HG02981 (cell line): ENCODE results near the gene FRYL.
"Not testable (repeated sequence)": the region's sequence is repeated elsewhere in the genome, so short reads cannot be mapped to it uniquely, and the experiment has no call there.

ENCODE experiments used
- ATAC-seq: cut with Tn5 transposase; IDR thresholded peaks from one replicate; pipeline ENCODE4 v1.9.1; 2021; ENCODE audit warnings: mild to moderate bottlenecking, moderate library complexity; ENCODE audit not compliant: unreplicated experiment

The FRYL gene

DNA sequence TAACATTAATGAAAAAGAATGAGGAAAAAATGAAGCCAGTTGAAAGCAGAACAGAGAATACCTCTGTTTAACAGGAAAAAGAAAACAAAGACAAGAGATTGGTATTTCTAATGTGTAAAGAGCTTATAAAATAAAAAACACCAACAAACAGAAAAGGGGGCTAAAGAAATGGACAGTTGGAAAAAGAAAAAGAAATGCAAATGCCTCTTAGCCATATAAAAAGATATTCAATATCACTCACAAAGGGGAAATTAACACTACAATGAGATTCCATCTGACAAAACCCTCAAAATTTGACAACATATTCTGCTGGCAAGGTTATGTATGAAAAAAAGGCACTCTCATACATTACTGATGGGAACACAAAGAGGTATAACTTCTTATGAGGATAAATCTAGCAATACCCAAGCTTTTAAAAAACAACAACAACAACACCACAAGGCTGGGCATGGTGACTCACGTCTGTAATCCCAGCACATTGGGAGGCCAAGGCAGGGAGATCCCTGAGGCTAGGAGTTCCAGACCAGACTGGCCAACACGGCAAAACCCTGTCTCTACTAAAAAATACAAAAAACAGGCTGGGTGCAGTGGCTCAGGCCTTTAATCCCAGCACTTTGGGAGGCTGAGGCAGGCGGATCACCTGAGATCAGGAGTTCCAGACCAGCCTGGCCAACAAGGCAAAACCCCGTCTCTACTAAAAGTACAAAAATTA lies 75.8 kb downstream of the FRYL start:
- no peak for ATAC-seq

- ATAC-seq = peak; percentile 5
Observed at GRCh38 chr4:48699475-48699874, 80.6 kb downstream of the FRYL start.

- no peak for ATAC-seq
Observed at GRCh38 chr4:48698029-48698971, 81.8 kb downstream of the FRYL start.

DNA sequence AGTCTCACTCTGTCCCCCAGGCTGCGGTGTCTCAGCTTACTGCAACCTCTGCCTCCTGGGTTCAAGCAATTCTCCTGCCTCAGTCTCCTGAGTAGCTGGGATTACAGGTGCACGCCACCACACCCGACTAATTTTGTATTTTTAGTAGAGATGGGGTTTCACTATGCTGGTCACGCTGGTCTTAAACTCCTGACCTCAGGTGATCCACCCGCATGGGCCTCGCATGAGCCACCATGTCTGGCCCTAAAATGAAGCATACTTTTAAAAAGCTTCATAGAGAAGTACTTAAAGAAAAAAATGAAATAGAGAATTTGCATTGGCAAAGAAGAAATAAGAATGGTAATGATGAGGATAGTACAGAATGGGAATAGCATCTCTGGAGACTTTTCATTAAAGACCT lies 82.6 kb downstream of the FRYL start:
- not testable (repeated sequence) for ATAC-seq

- no peak for ATAC-seq
Observed at GRCh38 chr4:48694824-48695223, 85.3 kb downstream of the FRYL start.

DNA sequence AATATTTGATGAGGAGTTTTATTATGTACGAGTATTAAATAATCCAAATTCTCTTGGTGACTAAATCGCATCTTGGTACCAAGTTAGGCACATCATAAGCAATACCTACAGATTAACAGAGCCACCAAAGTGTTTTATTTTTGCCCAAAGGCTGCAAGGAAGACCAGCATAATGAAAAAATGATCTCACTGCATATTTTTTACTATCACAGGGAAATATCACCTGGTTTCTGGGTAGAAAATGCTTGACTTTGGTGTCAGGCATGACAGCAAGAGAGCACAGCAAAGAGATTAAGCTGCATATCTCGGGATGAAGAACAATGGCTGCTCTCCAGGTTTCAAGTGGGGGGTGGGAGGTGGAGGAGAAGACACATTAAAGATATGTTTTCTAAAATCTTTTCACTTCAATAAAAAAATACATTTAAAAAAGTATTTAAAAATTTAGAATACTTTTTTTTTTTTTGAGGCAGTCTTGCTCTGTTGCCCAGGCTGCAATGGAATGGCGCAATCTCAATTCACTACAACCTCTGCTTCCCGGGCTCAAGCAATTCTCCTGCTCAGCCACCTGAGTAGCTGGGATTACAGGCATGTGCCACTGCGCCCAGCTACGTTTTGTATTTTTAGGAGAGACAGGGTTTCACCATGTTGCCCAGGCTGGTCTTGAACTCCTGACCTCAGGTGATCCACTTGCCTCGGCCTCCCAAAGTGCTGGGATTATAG lies 86.1 kb downstream of the FRYL start:
- no peak for ATAC-seq

DNA sequence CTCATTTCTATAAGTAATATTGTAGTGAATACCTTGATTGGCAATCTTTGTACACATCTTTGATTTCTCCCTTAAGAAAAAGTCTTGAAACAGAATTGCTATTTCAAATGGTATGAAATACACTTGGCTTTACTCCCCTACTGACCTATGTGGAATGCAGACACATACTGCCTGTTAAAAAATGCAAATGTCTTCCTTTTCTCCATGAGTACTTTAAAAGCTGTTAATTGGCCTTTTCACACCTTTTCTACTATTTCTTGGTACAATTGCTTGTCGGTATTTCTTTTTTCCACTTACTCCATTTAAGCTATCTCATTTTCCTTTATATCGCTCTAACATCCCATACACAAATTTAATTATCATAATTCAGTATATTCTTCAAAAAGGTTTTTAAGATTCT lies 87.2 kb downstream of the FRYL start:
- no peak for ATAC-seq

GRCh38 chr4:48692044-48692443 lies 88.0 kb downstream of the FRYL start:
- no peak for ATAC-seq

- ATAC-seq = no peak
Observed at GRCh38 chr4:48688953-48689352, 91.1 kb downstream of the FRYL start.

DNA sequence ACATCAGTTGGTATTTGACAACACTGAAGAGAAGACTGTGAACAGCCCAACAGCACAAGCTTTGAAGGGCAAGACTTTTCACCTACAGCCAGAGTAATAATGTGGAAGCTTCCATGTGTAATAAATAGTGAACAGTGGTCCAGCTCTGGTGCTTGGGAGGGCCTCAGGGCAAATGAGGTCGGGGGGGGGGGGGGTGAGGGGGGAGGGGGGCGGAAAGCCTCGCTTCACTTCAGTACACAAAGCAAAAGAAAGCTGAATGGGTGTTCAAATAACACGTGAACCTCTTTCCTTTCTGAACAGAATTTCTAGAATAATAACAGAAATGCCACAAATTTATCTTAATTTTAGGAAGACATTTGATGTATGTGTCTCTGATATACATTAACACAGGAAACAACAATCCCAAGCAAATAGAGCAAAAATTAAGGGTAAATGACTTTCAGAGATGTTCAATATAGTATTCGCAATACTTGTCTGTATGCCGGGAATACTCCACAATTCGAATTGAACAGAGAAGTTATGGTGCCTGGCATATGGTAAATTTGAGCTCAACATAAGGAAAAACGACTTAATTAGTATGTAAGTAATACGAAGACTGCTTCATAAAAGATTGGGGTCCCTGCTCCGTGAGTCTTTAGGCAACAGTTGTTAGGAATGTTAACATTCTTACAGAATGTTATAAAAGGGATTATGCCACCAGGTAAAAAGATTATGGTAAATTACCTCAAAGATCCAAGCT lies 92.6 kb downstream of the FRYL start:
- ATAC-seq = no peak

- ATAC-seq = no peak
Observed at GRCh38 chr4:48686369-48686768, 93.7 kb downstream of the FRYL start.

DNA sequence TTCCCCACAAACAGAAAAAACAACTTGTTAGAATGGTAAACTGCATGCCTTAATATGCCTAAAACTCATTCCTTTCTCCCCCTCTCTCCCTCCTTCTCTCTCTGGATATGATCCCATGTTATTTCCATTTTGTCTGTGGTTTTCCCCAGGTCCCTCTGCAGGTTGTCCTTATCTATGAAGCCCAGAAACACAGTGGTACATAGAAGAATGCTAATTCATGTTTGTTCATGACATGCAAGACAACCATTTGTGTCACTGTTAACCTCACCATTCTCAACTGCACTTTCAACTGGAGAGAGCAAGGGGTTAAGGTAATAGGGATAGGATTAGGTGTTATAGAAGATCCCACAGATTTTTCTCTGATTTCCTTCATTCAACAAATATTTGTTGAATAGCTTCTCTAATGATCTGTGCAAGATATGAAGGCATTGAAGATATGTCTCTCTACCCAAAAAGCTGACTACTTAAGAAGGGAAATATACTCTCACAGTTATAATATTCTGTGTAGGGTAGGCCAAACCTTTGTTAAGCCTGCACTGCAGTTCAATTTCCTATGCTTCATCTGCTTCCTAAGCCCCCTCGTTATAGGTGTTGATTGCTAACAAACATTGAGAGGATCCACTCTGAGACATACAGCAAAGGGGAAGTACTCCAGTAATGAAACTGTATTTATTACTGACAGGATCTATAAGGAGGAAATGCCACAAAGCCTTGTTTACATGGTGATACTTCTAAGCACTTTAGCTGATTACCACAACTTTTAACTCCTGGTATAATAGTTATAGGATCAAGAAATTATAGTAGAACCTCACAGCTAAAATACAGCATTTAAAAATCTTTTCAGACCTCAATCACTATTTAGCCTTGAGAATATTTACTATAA lies 96.1 kb downstream of the FRYL start:
- ATAC-seq = peak; percentile 80

DNA sequence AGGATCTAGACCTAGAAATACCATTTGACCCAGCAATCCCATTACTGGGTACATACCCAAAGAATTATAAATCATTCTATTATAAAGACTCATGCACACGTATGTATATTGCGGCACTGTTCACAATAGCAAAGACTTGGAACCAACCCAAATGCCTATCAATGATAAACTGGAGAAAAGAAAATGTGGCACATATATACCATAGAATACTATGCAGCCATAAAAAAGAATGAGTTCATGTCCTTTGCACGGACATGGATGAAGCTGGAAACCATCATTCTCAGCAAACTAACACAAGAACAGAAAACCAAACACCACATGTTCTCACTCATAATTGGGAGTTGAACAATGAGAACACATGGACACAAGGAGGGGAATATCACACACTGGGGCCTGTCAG lies 97.2 kb downstream of the FRYL start:
- ATAC-seq = not testable (repeated sequence)

DNA sequence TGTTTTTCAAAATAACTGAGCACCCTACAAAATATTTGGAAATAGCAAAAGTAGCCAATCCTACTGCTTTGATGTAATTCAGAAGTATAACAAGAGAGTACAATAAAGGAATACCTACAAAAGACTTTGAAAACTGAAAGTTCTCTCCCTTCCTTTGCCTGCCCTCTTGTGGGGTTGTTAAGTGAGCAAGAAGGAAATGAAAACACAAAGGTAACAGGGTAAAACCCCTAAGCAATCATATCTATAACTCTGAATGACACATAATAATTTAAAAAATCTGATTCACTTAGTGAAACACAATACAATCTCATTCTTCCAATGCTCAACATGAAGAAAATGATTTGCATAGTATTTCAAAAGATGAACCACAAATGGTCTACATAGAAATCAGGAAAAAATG lies 98.2 kb downstream of the FRYL start:
- ATAC-seq = peak; percentile 71

GRCh38 chr4:48680848-48681568 lies 99.1 kb downstream of the FRYL start:
- ATAC-seq = no peak

GRCh38 chr4:48673537-48673936 lies 106.5 kb downstream of the FRYL start:
- no peak for ATAC-seq

GRCh38 chr4:48670587-48670986 lies 109.5 kb downstream of the FRYL start:
- ATAC-seq = no peak

- ATAC-seq = no peak
Observed at GRCh38 chr4:48669086-48669485, 111.0 kb downstream of the FRYL start.
